ENCODE results near the gene DPH7. TPM values are rescaled to one million over a fixed set of nuclear protein-coding genes. Genes with fewer than 3 reads are reported as not detected.

The DPH7 gene
- total RNA-seq, 1 experiment from 2014 or later: 58.4 TPM

GRCh38 chr9:137613259-137613658 lies 34.5 kb upstream of the DPH7 start:
- Histone ChIP-seq H3K27me3 (replicated peaks; ENCODE audit: control insufficient read depth, insufficient read depth, low read length) (no peaks in the 10 kb centered on the region), H3K36me3 (ENCODE audit: control insufficient read depth, insufficient read depth, low read length) (no peaks in the 10 kb centered on the region; the same call in none of the 2 replicates), H3K9me3 (no peaks in the 10 kb centered on the region), H3K4me1 (peaks cover 33% of the 10 kb centered on the region), H3K4me3 (ENCODE audit: low read depth, low read length) (no peak overlapping the region)
- ChIA-PET POLR2A (no interaction called here), CTCF (no interaction called here)
- Mint-ChIP-seq H3K9me3 (ENCODE audit: unreplicated experiment) (no peaks in the 10 kb centered on the region), H3K4me3 (ENCODE audit: unreplicated experiment) (peak overlapping the region; percentile 29), H3K27ac (ENCODE audit: unreplicated experiment) (peak overlapping the region; percentile 98), H3K4me1 (ENCODE audit: low read depth, unreplicated experiment) (peaks cover 22% of the 10 kb centered on the region), H3K27me3 (ENCODE audit: insufficient read depth, unreplicated experiment) (no peaks in the 10 kb centered on the region), H3K36me3 (ENCODE audit: insufficient read depth, unreplicated experiment) (peaks cover 62% of the 10 kb centered on the region)
- BruUV-seq (replicated peaks): no TSS peak
- intact Hi-C loops (cut with micrococcal nuclease; ENCODE audit: unreplicated experiment): loop anchor here (2.0 kb wide), 1 partner anchor 22 kb away; the partner anchor contains the start of gene ZMYND19
- no peak for DNase-seq
- TF ChIP-seq, protein P1, sequence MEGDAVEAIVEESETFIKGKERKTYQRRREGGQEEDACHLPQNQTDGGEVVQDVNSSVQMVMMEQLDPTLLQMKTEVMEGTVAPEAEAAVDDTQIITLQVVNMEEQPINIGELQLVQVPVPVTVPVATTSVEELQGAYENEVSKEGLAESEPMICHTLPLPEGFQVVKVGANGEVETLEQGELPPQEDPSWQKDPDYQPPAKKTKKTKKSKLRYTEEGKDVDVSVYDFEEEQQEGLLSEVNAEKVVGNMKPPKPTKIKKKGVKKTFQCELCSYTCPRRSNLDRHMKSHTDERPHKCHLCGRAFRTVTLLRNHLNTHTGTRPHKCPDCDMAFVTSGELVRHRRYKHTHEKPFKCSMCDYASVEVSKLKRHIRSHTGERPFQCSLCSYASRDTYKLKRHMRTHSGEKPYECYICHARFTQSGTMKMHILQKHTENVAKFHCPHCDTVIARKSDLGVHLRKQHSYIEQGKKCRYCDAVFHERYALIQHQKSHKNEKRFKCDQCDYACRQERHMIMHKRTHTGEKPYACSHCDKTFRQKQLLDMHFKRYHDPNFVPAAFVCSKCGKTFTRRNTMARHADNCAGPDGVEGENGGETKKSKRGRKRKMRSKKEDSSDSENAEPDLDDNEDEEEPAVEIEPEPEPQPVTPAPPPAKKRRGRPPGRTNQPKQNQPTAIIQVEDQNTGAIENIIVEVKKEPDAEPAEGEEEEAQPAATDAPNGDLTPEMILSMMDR (IDR thresholded peaks at IDR 0.05; ENCODE audit: insufficient read depth in 1 of 2, low read depth in 1 of 2, low read length in 1 of 2, severe bottlenecking in 1 of 2, unreplicated experiment in 1 of 2): no peak

- peaks cover 57% of the 10 kb centered on the region for H3K36me3 Mint-ChIP-seq (ENCODE audit: insufficient read depth, unreplicated experiment)
- peak overlapping the region; percentile 59 for H3K4me3 Mint-ChIP-seq (ENCODE audit: unreplicated experiment)
- Histone ChIP-seq H3K36me3 (ENCODE audit: control insufficient read depth, insufficient read depth, low read length) (no peaks in the 10 kb centered on the region; the same call in none of the 2 replicates), H3K4me1 (peaks cover 36% of the 10 kb centered on the region), H3K9me3 (no peaks in the 10 kb centered on the region), H3K27me3 (replicated peaks; ENCODE audit: control insufficient read depth, insufficient read depth, low read length) (no peaks in the 10 kb centered on the region), H3K4me3 (ENCODE audit: low read depth, low read length) (no peak overlapping the region)
- peaks cover 22% of the 10 kb centered on the region for H3K4me1 Mint-ChIP-seq (ENCODE audit: low read depth, unreplicated experiment)
- ChIA-PET CTCF (no interaction called here), POLR2A (interaction anchor here (0.6 to 1.0 kb wide), 2 partner anchors 16 to 39 kb away, joined by 3 read pairs; no protein-coding TSS in a partner anchor)
- TF ChIP-seq, protein P1 (IDR thresholded peaks at IDR 0.05; ENCODE audit: insufficient read depth in 1 of 2, low read depth in 1 of 2, low read length in 1 of 2, severe bottlenecking in 1 of 2, unreplicated experiment in 1 of 2): no peak
- peak overlapping the region; percentile 98 for H3K27ac Mint-ChIP-seq (ENCODE audit: unreplicated experiment)
- BruUV-seq (replicated peaks): TSS peak; percentile 13
- H3K9me3 Mint-ChIP-seq (ENCODE audit: unreplicated experiment): no peaks in the 10 kb centered on the region
- H3K27me3 Mint-ChIP-seq (ENCODE audit: insufficient read depth, unreplicated experiment): no peaks in the 10 kb centered on the region
- DNase-seq: no peak
- intact Hi-C loops (cut with micrococcal nuclease; ENCODE audit: unreplicated experiment): loop anchor here (2.0 kb wide), 1 partner anchor 22 kb away; the partner anchor contains the start of gene ZMYND19
Measured at GRCh38 chr9:137612741-137613142, 34.0 kb upstream of the DPH7 start.

DNA sequence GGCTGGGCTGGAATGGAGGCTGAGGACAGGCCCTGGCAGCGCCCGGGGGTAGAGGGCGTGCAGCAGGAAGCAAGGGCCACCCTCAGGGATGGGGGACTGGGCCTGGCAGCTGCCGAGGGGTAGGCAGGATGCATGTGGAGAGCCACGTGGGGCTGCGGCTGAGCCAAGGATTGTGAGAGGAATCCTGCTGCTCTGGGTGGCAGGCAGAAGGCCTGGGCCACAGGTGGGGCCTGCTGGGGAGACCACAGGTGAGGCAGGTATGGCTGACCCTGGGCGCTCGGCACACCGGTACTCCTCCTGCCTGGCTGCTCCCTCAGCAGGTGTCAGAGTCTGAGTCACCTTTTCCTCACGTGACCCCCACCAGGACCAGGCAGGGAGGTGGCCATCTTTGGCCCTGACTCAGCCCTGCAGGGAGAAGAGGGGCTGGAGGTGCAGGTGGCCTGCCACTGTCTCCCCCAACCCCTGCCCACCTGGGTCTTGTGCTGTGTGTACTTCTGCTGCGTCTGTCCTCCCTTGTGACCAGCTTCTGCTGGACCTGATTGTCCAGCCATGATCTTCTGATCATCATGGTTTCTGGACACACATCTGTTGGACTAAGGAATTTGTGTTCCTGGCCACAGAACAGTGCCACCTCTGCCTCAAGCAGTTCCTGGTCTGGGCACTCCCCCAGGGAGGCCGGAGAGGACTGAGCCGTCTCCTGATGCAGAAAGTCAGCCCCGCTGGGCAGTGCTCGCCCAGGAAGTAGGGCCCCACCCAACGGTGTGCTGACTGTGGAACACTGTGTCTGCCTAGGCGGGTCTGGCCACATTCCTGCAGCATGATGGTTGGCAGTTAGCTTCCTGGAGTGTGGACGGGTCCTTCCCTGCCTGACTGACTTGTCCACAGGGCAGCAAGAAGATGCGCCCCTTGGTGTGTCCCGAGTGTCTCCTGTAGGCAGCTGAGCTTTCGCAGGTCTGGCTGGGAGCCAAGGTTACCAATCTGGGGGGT lies 33.2 kb upstream of the DPH7 start:
- no TSS peak for BruUV-seq (replicated peaks)
- 0 out of 2 replicates have a peak overlapping the region, but pooled peaks have one; percentile 1 for H3K4me3 ChIP-seq (ENCODE audit: low read depth, low read length)
- H3K27me3 Mint-ChIP-seq (ENCODE audit: insufficient read depth, unreplicated experiment): no peaks in the 10 kb centered on the region

More for the DNA sequence above, 33.2 kb upstream of the DPH7 start:
- Mint-ChIP-seq H3K27ac (ENCODE audit: unreplicated experiment) (peak overlapping the region; percentile 98), H3K4me3 (ENCODE audit: unreplicated experiment) (peak overlapping the region; percentile 59), H3K4me1 (ENCODE audit: low read depth, unreplicated experiment) (peaks cover 18% of the 10 kb centered on the region), H3K9me3 (ENCODE audit: unreplicated experiment) (no peaks in the 10 kb centered on the region), H3K36me3 (ENCODE audit: insufficient read depth, unreplicated experiment) (peaks cover 51% of the 10 kb centered on the region)
- POLR2A ChIA-PET: interaction anchor here (0.5 to 1.0 kb wide), 3 partner anchors 17 to 38 kb away, joined by 3 read pairs; no protein-coding TSS in a partner anchor
- intact Hi-C loops (cut with micrococcal nuclease; ENCODE audit: unreplicated experiment): loop anchor here (2.0 kb wide), 1 partner anchor 21 kb away; the partner anchor contains the start of gene ZMYND19
- H3K4me1 ChIP-seq: peaks cover 39% of the 10 kb centered on the region
- H3K27me3 ChIP-seq (replicated peaks; ENCODE audit: control insufficient read depth, insufficient read depth, low read length): no peaks in the 10 kb centered on the region
- CTCF ChIA-PET: no interaction called here
- no peaks in the 10 kb centered on the region; the same call in none of the 2 replicates for H3K36me3 ChIP-seq (ENCODE audit: control insufficient read depth, insufficient read depth, low read length)
- DNase-seq: peak; percentile 92 to 95
- H3K9me3 ChIP-seq: no peaks in the 10 kb centered on the region
- TF ChIP-seq, protein P1 (IDR thresholded peaks at IDR 0.05; ENCODE audit: insufficient read depth in 1 of 2, low read depth in 1 of 2, low read length in 1 of 2, severe bottlenecking in 1 of 2, unreplicated experiment in 1 of 2): no peak
